ENCODE data around the gene TLK1. TPM values are rescaled to one million over a fixed set of nuclear protein-coding genes. Genes with fewer than 3 reads are reported as not detected.
A peak's percentile ranks its signal among the peaks of the same experiment; 100 is the strongest.

The TLK1 gene
- total and polyA plus RNA-seq, 9 of the 15 experiments (the other 6 are each of a cell fraction or from before 2014, with no cell fraction given), result 20.2 to 101 (median 40.5) TPM

GRCh38 chr2:171180229-171180930 is 19.7 kb upstream of the TLK1 start:
- Histone ChIP-seq H3K9me3 (replicated peaks; ENCODE audit: control insufficient read depth, insufficient read depth, low read depth, low read length) (no peaks in the 10 kb centered on the region), H3K79me2 (ENCODE audit: control insufficient read depth, insufficient read depth, low read length) (no peaks in the 10 kb centered on the region), H3K27ac (ENCODE audit: extremely low read depth, low read depth, low read length) (no peak overlapping the region), H3K4me1 (replicated peaks in 1 of 2; ENCODE audit: control insufficient read depth in 2 of 2, insufficient read depth in 2 of 2, low read length in 2 of 2) (peaks cover 12% of the 10 kb centered on the region in 2 experiments; a peak in 4 of 5 replicates), H3K27me3 (ENCODE audit: control insufficient read depth in 2 of 2, insufficient read depth in 2 of 2, low read length in 2 of 2) (no peaks in the 10 kb centered on the region), H4K20me1 (replicated peaks; ENCODE audit: control insufficient read depth, insufficient read depth, low read length) (no peaks in the 10 kb centered on the region), H3K4me3 (no peak overlapping the region), H3K4me2 (ENCODE audit: insufficient read depth, low read length) (no peak overlapping the region), H3K36me3 (ENCODE audit: control insufficient read depth, insufficient read depth, low read length) (no peaks in the 10 kb centered on the region), H2AFZ (ENCODE audit: low read depth, low read length) (peak overlapping the region; percentile 6; the same call in 1 of the 2 replicates), H3K9me1 (ENCODE audit: control insufficient read depth, insufficient read depth, low read length) (no peaks in the 10 kb centered on the region), H3K9ac (ENCODE audit: insufficient read depth in 1 of 2, low read depth in 2 of 2, low read length in 2 of 2) (no peak overlapping the region)
- FAIRE-seq (no peak), ATAC-seq (no peak), DNase-seq (ENCODE audit: extremely low read depth in 1 of 4, low spot score in 3 of 4) (no peak)
- intact Hi-C loops (cut with micrococcal nuclease) (no loop called here), in situ Hi-C loops (cut with MboI) (no loop called here)
- no TSS peak for BruUV-seq (replicated peaks)
- WGBS (ENCODE audit: insufficient coverage, low coverage, missing lambda C conversion rate), result 39% methylated on average over 3 of the region's 3 CpGs
- ChIA-PET POLR2A (interaction anchor here (0.6 to 15.2 kb wide), 4 partner anchors 9 to 47 kb away, joined by 3 to 118 read pairs (median 4); partner anchors contain the start of gene TLK1), CTCF (ENCODE audit: low intra/inter-chr PET ratio) (no interaction called here)
- TF ChIP-seq SPI1 (IDR thresholded peaks at IDR 0.05; ENCODE audit: borderline replicate concordance, low read depth, low read length), result peak; percentile 70
- TF ChIP-seq, protein P1, sequence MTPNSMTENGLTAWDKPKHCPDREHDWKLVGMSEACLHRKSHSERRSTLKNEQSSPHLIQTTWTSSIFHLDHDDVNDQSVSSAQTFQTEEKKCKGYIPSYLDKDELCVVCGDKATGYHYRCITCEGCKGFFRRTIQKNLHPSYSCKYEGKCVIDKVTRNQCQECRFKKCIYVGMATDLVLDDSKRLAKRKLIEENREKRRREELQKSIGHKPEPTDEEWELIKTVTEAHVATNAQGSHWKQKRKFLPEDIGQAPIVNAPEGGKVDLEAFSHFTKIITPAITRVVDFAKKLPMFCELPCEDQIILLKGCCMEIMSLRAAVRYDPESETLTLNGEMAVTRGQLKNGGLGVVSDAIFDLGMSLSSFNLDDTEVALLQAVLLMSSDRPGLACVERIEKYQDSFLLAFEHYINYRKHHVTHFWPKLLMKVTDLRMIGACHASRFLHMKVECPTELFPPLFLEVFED (CRISPR knock-in tag; conservative IDR thresholded peaks at IDR 0.05), result no peak
- TF ChIP-seq SOX6 (IDR thresholded peaks at IDR 0.05), result peak; percentile 57; the same call in 1 of the 2 replicates

DNA sequence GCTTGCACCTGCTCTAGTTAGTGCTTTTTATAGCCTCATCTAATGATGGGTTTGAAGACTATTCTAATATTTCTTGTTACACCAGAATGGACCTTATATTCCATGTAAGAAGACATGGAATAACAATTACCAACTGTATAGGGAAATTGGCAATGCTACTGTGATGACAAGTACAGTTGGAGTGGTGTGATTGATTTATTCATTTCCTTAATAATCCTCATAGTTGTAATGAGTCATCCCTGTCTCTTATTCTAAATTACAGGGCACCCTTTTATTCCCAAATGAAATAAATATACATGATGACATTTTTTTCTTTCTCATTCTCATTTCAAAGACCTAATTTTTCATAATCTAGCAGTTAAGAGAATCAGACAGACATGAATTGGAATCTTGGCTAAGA is 18.3 kb upstream of the TLK1 start:
- no peak overlapping the region for H2AFZ ChIP-seq (ENCODE audit: low read depth, low read length)
- H3K9me3 ChIP-seq (replicated peaks; ENCODE audit: control insufficient read depth, insufficient read depth, low read depth, low read length), result no peaks in the 10 kb centered on the region
- H3K36me3 ChIP-seq (ENCODE audit: control insufficient read depth, insufficient read depth, low read length), result no peaks in the 10 kb centered on the region
- intact Hi-C loops (cut with micrococcal nuclease) (no loop called here), in situ Hi-C loops (cut with MboI) (no loop called here)
- TF ChIP-seq MEIS2 (IDR thresholded peaks at IDR 0.05; ENCODE audit: partially characterized antibody) (peak; percentile 40), ZNF23 (CRISPR knock-in tag; IDR thresholded peaks at IDR 0.05) (no peak)
- no TSS peak for BruUV-seq (replicated peaks)
- H3K4me2 ChIP-seq (ENCODE audit: insufficient read depth, low read length), result no peak overlapping the region
- ChIA-PET CTCF (ENCODE audit: low intra/inter-chr PET ratio) (no interaction called here), POLR2A (interaction anchor here (1.1 to 15.2 kb wide), 4 partner anchors 18 to 33 kb away, joined by 3 to 118 read pairs (median 4); partner anchors contain the start of gene TLK1)
- FAIRE-seq (no peak), ATAC-seq (no peak), DNase-seq (ENCODE audit: extremely low read depth in 1 of 4, low spot score in 3 of 4) (no peak)
- H3K4me1 ChIP-seq (replicated peaks in 1 of 2; ENCODE audit: control insufficient read depth in 2 of 2, insufficient read depth in 2 of 2, low read length in 2 of 2), result peaks cover 11 to 12% of the 10 kb centered on the region in 2 experiments; a peak in 4 of 5 replicates
- H3K9ac ChIP-seq (ENCODE audit: insufficient read depth in 1 of 2, low read depth in 2 of 2, low read length in 2 of 2), result no peak overlapping the region
- no peak overlapping the region for H3K4me3 ChIP-seq
- no peaks in the 10 kb centered on the region for H3K27me3 ChIP-seq (ENCODE audit: control insufficient read depth in 2 of 2, insufficient read depth in 2 of 2, low read length in 2 of 2)
- no peaks in the 10 kb centered on the region for H3K9me1 ChIP-seq (ENCODE audit: control insufficient read depth, insufficient read depth, low read length)
- no peaks in the 10 kb centered on the region for H4K20me1 ChIP-seq (replicated peaks; ENCODE audit: control insufficient read depth, insufficient read depth, low read length)
- H3K79me2 ChIP-seq (ENCODE audit: control insufficient read depth, insufficient read depth, low read length), result no peaks in the 10 kb centered on the region
- H3K27ac ChIP-seq (ENCODE audit: extremely low read depth, low read depth, low read length), result no peak overlapping the region

Data from K562 (cell line).